RWPE1 (cell line): ENCODE results near the gene LRP1B.

Experiments used
- CTCF ChIA-PET: fragments of 350-600 bp; sonication (Branson Sonifier 250); formaldehyde crosslinking; extraction: SDS; loops from one replicate; lab custom pipeline; 2021; lab: Yijun Ruan, JAX
- POLR2A ChIA-PET: fragments of 400-600 bp; formaldehyde crosslinking; extraction: SDS; loops from one replicate; lab custom pipeline; 2020; ENCODE audit warnings: antibody characterized with exemption; ENCODE audit not compliant: low non-redundant PET; lab: Yijun Ruan, JAX
- DNase-seq: peaks from one replicate; pipeline ENCODE4 v3.0.0; 2012; ENCODE audit warnings: low spot score
- H3K27ac ChIP-seq: fragments of 450-650 bp; 2 replicates; pipeline ENCODE4 v1.5.1; 2017
- TF ChIP-seq, protein P1 (sequence below): fragments of 450-650 bp; conservative IDR thresholded peaks from 2 replicates; pipeline ENCODE4 v1.5.1; 2017; ENCODE audit warnings: low read depth, mild to moderate bottlenecking

LRP1B gene

GRCh38 chr2:141271346-141271745, 859.5 kb downstream of the LRP1B start:
- POLR2A ChIA-PET: no interaction called here
- no peak overlapping the region for H3K27ac ChIP-seq
- CTCF ChIA-PET: no interaction called here
- TF ChIP-seq, protein P1, sequence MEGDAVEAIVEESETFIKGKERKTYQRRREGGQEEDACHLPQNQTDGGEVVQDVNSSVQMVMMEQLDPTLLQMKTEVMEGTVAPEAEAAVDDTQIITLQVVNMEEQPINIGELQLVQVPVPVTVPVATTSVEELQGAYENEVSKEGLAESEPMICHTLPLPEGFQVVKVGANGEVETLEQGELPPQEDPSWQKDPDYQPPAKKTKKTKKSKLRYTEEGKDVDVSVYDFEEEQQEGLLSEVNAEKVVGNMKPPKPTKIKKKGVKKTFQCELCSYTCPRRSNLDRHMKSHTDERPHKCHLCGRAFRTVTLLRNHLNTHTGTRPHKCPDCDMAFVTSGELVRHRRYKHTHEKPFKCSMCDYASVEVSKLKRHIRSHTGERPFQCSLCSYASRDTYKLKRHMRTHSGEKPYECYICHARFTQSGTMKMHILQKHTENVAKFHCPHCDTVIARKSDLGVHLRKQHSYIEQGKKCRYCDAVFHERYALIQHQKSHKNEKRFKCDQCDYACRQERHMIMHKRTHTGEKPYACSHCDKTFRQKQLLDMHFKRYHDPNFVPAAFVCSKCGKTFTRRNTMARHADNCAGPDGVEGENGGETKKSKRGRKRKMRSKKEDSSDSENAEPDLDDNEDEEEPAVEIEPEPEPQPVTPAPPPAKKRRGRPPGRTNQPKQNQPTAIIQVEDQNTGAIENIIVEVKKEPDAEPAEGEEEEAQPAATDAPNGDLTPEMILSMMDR: no peak
- no peak for DNase-seq

DNA sequence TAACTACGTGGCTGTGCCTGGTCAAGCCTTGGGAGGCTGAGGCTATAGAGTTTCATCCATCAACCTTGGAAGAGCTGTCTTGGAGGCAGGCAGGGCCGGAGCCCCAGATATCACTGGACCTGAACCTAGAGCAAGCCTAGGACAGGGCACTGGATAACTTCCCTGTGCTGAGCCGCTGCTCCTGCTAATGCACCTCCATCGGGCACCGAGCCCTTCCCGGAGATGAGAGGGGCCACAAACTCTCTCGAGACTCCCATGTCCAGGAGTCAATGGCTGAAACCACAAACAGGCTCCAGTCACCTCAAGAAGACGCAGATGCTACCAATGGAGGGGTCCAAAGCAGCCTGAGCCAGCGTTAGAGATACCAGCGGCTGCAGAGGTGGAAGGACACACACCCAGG, 866.0 kb downstream of the LRP1B start:
- DNase-seq: no peak
- ChIA-PET POLR2A (no interaction called here), CTCF (no interaction called here)
- TF ChIP-seq, protein P1: no peak
- H3K27ac ChIP-seq: no peak overlapping the region

GRCh38 chr2:141260911-141261310, 869.9 kb downstream of the LRP1B start:
- POLR2A ChIA-PET: no interaction called here
- CTCF ChIA-PET: interaction anchor here (0.5 kb wide), 1 partner anchor 1175 kb away, joined by 3 read pairs; no protein-coding TSS in a partner anchor
- TF ChIP-seq, protein P1: no peak
- H3K27ac ChIP-seq: no peak overlapping the region
- no peak for DNase-seq

GRCh38 chr2:141259683-141260082, 871.1 kb downstream of the LRP1B start:
- H3K27ac ChIP-seq: no peak overlapping the region
- TF ChIP-seq, protein P1: no peak
- POLR2A ChIA-PET: no interaction called here
- no peak for DNase-seq
- CTCF ChIA-PET: no interaction called here

DNA sequence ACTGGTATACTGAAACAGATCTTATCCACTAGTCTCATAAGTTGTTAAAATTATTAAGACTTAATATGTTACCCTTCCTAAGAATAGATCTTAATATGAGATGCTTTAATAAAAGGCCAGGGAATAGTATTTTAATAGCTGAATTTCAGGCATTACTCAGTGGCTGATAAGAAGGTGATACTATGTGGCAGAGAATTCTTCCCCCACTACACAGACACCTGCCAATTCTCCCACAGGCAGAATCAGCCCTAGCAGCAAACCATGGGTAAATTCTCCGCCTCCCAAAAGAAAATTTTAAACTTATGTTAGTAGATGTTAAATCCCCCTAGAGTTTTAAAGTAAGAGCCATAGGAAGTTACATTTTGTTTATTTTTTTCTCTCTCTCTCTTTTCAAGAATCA, 888.8 kb downstream of the LRP1B start:
- no peak overlapping the region for H3K27ac ChIP-seq
- POLR2A ChIA-PET: no interaction called here
- DNase-seq: no peak
- TF ChIP-seq, protein P1: no peak
- CTCF ChIA-PET: no interaction called here

- ChIA-PET POLR2A (no interaction called here), CTCF (no interaction called here)
- TF ChIP-seq, protein P1: no peak
- no peak for DNase-seq
- H3K27ac ChIP-seq: no peak overlapping the region
Observed at GRCh38 chr2:141226560-141226959, 904.3 kb downstream of the LRP1B start.

DNA sequence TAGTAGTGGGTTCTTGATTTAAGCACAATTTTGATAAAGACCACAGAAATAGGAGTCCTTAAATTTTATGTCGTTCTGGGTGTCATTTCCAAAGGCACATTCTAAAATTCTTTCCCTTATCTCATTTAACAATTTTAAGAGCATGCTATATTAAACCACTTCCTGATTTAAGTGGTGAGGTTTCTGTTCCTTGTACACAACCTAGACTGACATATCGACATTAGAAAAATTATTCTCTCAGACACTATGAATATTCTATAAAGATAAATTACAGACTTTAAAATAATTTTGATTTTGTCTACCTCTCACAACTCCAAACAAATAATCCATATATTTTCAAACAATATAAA, 923.8 kb downstream of the LRP1B start:
- TF ChIP-seq, protein P1: no peak
- CTCF ChIA-PET: no interaction called here
- no peak for DNase-seq
- no peak overlapping the region for H3K27ac ChIP-seq
- POLR2A ChIA-PET: no interaction called here
